Endothelial cell of umbilical vein (primary cell): Measurements from ENCODE around the gene CYP46A1. TPM values are rescaled to one million over a fixed set of nuclear protein-coding genes. Genes with fewer than 3 reads are reported as not detected.
A peak's percentile ranks its signal among the peaks of the same experiment; 100 is the strongest.

Experiments used
- BruUV-seq: library from RNA; stranded (reverse); fragments of 400-500 nt; replicated peaks from 2 replicates; lab custom pipeline; 2021; lab: Mats Ljungman, UMichigan
- CTCF ChIA-PET: fragments of 300-600, 350-600 bp; sonication (Branson Sonifier 250); formaldehyde crosslinking; loops from one replicate; lab custom pipeline; 2021; ENCODE audit warnings: antibody characterized with exemption, inconsistent platforms; lab: Charles Lee
- POLR2A ChIA-PET: fragments of 300-600, 350-600 bp; sonication (Branson Sonifier 250); formaldehyde crosslinking; loops from one replicate; lab custom pipeline; 2021; ENCODE audit warnings: antibody characterized with exemption, inconsistent platforms; lab: Charles Lee
- DNase-seq: peaks from one replicate; pipeline ENCODE4 v3.0.0-alpha.2; 2011; ENCODE audit warnings: low read depth, low spot score
- FAIRE-seq: peaks from 2 replicates; lab custom pipeline; 2011; peaks lifted over from hg19 to GRCh38; lab: Jason Lieb, UNC
- H2AFZ ChIP-seq: 2 replicates; pipeline ENCODE4 v1.6.0; 2012; ENCODE audit warnings: low read depth, low read length, control low read depth, inconsistent platforms
- H3K27ac ChIP-seq: 2 replicates; pipeline ENCODE4 v1.5.1; 2011; ENCODE audit warnings: low read depth, mild to moderate bottlenecking, control low read depth, low read length, moderate library complexity; ENCODE audit not compliant: insufficient read depth
- H3K27me3 ChIP-seq, 2 experiments: 2 replicates each; pipeline versions ENCODE4 v1.6.0 to v1.6.1; 2011; ENCODE audit warnings: low read length in 2 of 2, mixed read lengths in 1 of 2; ENCODE audit not compliant: control insufficient read depth in 2 of 2, insufficient read depth in 2 of 2
- H3K36me3 ChIP-seq, 2 experiments: 2 replicates in 1 of 2; 3 replicates in 1 of 2; pipeline ENCODE4 v1.5.1; 2011; ENCODE audit warnings: low read length in 2 of 2, mild to moderate bottlenecking in 1 of 2, moderate library complexity in 1 of 2; ENCODE audit not compliant: control insufficient read depth in 2 of 2, insufficient read depth in 2 of 2; ENCODE audit errors: extremely low read depth in 1 of 2
- H3K4me1 ChIP-seq: 3 replicates; pipeline ENCODE4 v1.5.1; 2011; ENCODE audit warnings: mild to moderate bottlenecking, low read length; ENCODE audit not compliant: control insufficient read depth, insufficient read depth; ENCODE audit errors: extremely low read depth
- H3K4me2 ChIP-seq: 2 replicates; pipeline ENCODE4 v1.6.1; 2011; ENCODE audit warnings: low read length, control low read depth, mixed read lengths; ENCODE audit not compliant: insufficient read depth
- H3K4me3 ChIP-seq, 3 experiments: fragments of 200-600 bp in 1 of 3; sonication (generic), shearing (Covaris generic) in 1 of 3; replicated peaks in 1 of 3; 2 replicates each; pipeline ENCODE4 v1.5.1; 2011 to 2016; ENCODE audit warnings: control low read depth in 3 of 3, low read length in 3 of 3, mild to moderate bottlenecking in 2 of 3, inconsistent platforms in 1 of 3, low read depth in 1 of 3, moderate library complexity in 1 of 3; ENCODE audit not compliant: insufficient read depth in 1 of 3
- H3K79me2 ChIP-seq: 2 replicates; pipeline ENCODE4 v1.6.0; 2012; ENCODE audit warnings: low read length, inconsistent platforms; ENCODE audit not compliant: control insufficient read depth, insufficient read depth
- H3K9ac ChIP-seq: replicated peaks from 2 replicates; pipeline ENCODE3; 2011; ENCODE audit warnings: low read length, control low read depth; ENCODE audit not compliant: insufficient read depth; ENCODE audit errors: extremely low read depth
- H3K9me1 ChIP-seq: replicated peaks from 3 replicates; pipeline ENCODE4 v1.6.0; 2011; ENCODE audit warnings: mild to moderate bottlenecking, low read length; ENCODE audit not compliant: control insufficient read depth, insufficient read depth; ENCODE audit errors: extremely low read depth
- H3K9me3 ChIP-seq: replicated peaks from 2 replicates; pipeline ENCODE4 v1.5.1; 2012; ENCODE audit warnings: low read length, inconsistent platforms; ENCODE audit not compliant: control insufficient read depth, insufficient read depth
- H4K20me1 ChIP-seq: replicated peaks from 2 replicates; pipeline ENCODE3; 2011; ENCODE audit warnings: mild to moderate bottlenecking, low read length; ENCODE audit not compliant: control insufficient read depth, insufficient read depth; ENCODE audit errors: extremely low read depth
- JUN ChIP-seq: IDR thresholded peaks from 2 replicates; pipeline ENCODE4 v1.6.1; 2011; ENCODE audit warnings: borderline replicate concordance, low read depth; ENCODE audit not compliant: insufficient read length, insufficient read depth
- POLR2A ChIP-seq: IDR thresholded peaks from 2 replicates; pipeline ENCODE4 v1.6.1; 2012; ENCODE audit warnings: low read depth, mild to moderate bottlenecking, control low read depth, low read length
- dilution Hi-C: fragments of 300-500 bp; cut with MboI; formaldehyde crosslinking; loops from one replicate; pipeline ENCODE4 v1.15.0; 2019; ENCODE audit warnings: low sequenced_read_pairs; ENCODE audit not compliant: extremely low pct_ligation_motif_present
- intact Hi-C: fragments of 100-400 bp; cut with micrococcal nuclease; formaldehyde crosslinking; loops from one replicate; pipeline ENCODE4 v1.10.0; 2022
- polyA plus RNA-seq, 4 experiments: library from polyadenylated mRNA; depleted of rRNA in 3 of 4; stranded (reverse) in 3 of 4; unstranded in 1 of 4; fragments of >200 nt; gene quantifications; 2 replicates each; pipeline versions ENCODE4 v1.2.1 to v1.2.3, GENCODE V29; 2011 to 2012; ENCODE audit warnings: missing spikeins in 1 of 4
- total RNA-seq: library from RNA; stranded (reverse); gene quantifications from 2 replicates; pipeline ENCODE4 v1.2.3, GENCODE V29; 2021
- TF ChIP-seq, protein P1 (sequence below), 2 donors: IDR thresholded peaks; 1 replicate in 1 of 2; 2 replicates in 1 of 2; pipeline ENCODE4 v1.5.1; 2011; ENCODE audit warnings: low read length in 2 of 2, mild to moderate bottlenecking in 2 of 2, moderate library complexity in 2 of 2, control low read depth in 1 of 2, inconsistent platforms in 1 of 2, low read depth in 1 of 2; ENCODE audit not compliant: insufficient read depth in 1 of 2; ENCODE audit errors: extremely low read depth in 1 of 2

Gene CYP46A1
- total and polyA plus RNA-seq, 2 donors (not counting 3 experiments of a cell fraction or from before 2014, with no cell fraction given): 0.03 to 0.24 TPM

DNA sequence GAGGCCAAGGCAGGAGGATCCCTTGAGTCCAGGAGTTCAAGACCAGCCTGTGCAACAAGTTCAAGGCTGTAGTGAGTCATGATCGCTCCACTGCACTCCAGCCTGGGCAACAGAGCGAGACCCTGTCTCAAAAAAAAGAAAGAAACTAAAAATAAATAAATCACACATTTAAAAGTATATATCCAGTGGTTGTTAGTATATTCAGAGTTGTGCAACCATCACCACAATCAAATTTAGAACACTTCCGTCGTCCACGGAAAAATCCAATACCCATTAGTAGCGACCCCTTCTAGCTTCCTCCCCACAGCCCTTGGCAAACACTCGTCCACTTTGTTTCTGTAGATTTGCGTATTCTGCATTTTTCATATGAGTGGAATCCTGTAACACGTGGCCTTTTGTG is 64.4 kb downstream of the CYP46A1 start:
- no peaks in the 10 kb centered on the region for H3K79me2 ChIP-seq
- intact Hi-C loops: no loop called here
- H3K36me3 ChIP-seq: no peaks in the 10 kb centered on the region
- no TSS peak for BruUV-seq
- ChIA-PET POLR2A (no interaction called here), CTCF (no interaction called here)
- H3K9me3 ChIP-seq: no peaks in the 10 kb centered on the region
- dilution Hi-C loops: no loop called here
- H3K27ac ChIP-seq: no peak overlapping the region
- peaks cover 50% of the 10 kb centered on the region for H3K4me1 ChIP-seq
- H3K4me2 ChIP-seq: no peak overlapping the region
- H3K9ac ChIP-seq: no peak overlapping the region
- H3K27me3 ChIP-seq: no peaks in the 10 kb centered on the region
- no peaks in the 10 kb centered on the region for H4K20me1 ChIP-seq
- DNase-seq (no peak), FAIRE-seq (no peak)
- TF ChIP-seq JUN (no peak), POLR2A (no peak)
- H3K9me1 ChIP-seq: no peaks in the 10 kb centered on the region
- H2AFZ ChIP-seq: no peak overlapping the region
- no peak overlapping the region for H3K4me3 ChIP-seq

DNA sequence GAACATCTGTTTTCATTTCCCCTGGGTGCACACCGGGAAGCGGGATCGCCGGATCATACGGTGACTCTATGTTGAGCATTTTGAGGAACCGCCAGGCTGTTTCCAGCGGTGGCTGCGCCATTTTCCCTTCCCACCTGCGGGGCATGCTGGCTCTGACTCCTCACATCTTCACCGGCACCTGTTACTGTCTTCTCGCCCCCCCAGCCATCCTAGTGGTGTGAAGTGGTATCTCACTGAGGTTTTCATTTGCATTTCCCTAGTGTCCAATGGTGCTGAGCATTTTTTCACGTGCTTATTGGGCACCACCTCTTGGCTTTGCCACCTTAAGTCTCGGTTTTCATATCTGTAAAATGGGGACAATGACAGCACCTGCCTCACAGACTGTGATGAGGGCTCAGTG is 65.0 kb downstream of the CYP46A1 start:
- no peaks in the 10 kb centered on the region for H4K20me1 ChIP-seq
- peaks cover 57% of the 10 kb centered on the region for H3K4me1 ChIP-seq
- ChIA-PET POLR2A (no interaction called here), CTCF (no interaction called here)
- H3K36me3 ChIP-seq: no peaks in the 10 kb centered on the region
- intact Hi-C loops: no loop called here
- DNase-seq (no peak), FAIRE-seq (no peak)
- no peaks in the 10 kb centered on the region for H3K79me2 ChIP-seq
- H3K9me3 ChIP-seq: no peaks in the 10 kb centered on the region
- H3K27ac ChIP-seq: no peak overlapping the region
- no TSS peak for BruUV-seq
- no peak overlapping the region for H2AFZ ChIP-seq
- TF ChIP-seq, protein P1, sequence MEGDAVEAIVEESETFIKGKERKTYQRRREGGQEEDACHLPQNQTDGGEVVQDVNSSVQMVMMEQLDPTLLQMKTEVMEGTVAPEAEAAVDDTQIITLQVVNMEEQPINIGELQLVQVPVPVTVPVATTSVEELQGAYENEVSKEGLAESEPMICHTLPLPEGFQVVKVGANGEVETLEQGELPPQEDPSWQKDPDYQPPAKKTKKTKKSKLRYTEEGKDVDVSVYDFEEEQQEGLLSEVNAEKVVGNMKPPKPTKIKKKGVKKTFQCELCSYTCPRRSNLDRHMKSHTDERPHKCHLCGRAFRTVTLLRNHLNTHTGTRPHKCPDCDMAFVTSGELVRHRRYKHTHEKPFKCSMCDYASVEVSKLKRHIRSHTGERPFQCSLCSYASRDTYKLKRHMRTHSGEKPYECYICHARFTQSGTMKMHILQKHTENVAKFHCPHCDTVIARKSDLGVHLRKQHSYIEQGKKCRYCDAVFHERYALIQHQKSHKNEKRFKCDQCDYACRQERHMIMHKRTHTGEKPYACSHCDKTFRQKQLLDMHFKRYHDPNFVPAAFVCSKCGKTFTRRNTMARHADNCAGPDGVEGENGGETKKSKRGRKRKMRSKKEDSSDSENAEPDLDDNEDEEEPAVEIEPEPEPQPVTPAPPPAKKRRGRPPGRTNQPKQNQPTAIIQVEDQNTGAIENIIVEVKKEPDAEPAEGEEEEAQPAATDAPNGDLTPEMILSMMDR (IDR thresholded peaks at IDR 0.05; ENCODE audit: extremely low read depth in 1 of 2, insufficient read depth in 1 of 2, low read depth in 1 of 2, low read length in 2 of 2): peak in 1 of 2 donors; percentile 7
- TF ChIP-seq POLR2A: no peak
- no peak overlapping the region for H3K4me3 ChIP-seq
- no peak overlapping the region for H3K4me2 ChIP-seq
- H3K9me1 ChIP-seq: no peaks in the 10 kb centered on the region
- H3K27me3 ChIP-seq: no peaks in the 10 kb centered on the region
- no peak overlapping the region for H3K9ac ChIP-seq
- dilution Hi-C loops: no loop called here
